Esophagus muscularis mucosa (tissue), 4 donors: ENCODE data around the gene TSPAN16. TPM values are rescaled to one million over a fixed set of nuclear protein-coding genes. Genes with fewer than 3 reads are reported as not detected.

ENCODE experiments used
- DNase-seq: peaks from one replicate; pipeline ENCODE4 v3.0.0-alpha.2; 2017; ENCODE audit errors: extremely low spot score
- H3K27ac ChIP-seq, 4 donors: fragments of 200-600 bp; sonication (generic); replicated peaks in 1 of 4; 1 replicate in 3 of 4; 2 replicates in 1 of 4; pipeline ENCODE4 v1.5.1; 2016 to 2019; ENCODE audit warnings: mild to moderate bottlenecking in 1 of 4
- H3K27me3 ChIP-seq, 4 donors: fragments of 200-600 bp; sonication (generic); one replicate each; pipeline versions ENCODE4 v1.5.1 to v1.6.0; 2016 to 2019
- H3K36me3 ChIP-seq, 4 donors: fragments of 200-600 bp; sonication (generic); one replicate each; pipeline ENCODE4 v1.5.1; 2016 to 2019
- H3K4me1 ChIP-seq, 4 donors: fragments of 200-600 bp; sonication (generic); one replicate each; pipeline ENCODE4 v1.5.1; 2016 to 2019
- H3K4me3 ChIP-seq, 4 donors: fragments of 200-600 bp; sonication (generic); 1 replicate in 2 of 4; 2 replicates in 2 of 4; pipeline ENCODE4 v1.5.1; 2016 to 2019; ENCODE audit warnings: mild to moderate bottlenecking in 4 of 4, moderate library complexity in 1 of 4
- H3K9me3 ChIP-seq, 4 donors: fragments of 200-600 bp; sonication (generic); 1 replicate in 3 of 4; 2 replicates in 1 of 4; pipeline ENCODE4 v1.5.1; 2016 to 2019
- CTCF ChIP-seq, 3 experiments: fragments of 200-600 bp in 2 of 3; fragments of 450-650 bp in 1 of 3; sonication (generic) in 2 of 3; IDR thresholded peaks; one replicate each; pipeline ENCODE4 v1.5.1; 2017 to 2019; ENCODE audit warnings: antibody characterized with exemption in 3 of 3, mild to moderate bottlenecking in 2 of 3, moderate library complexity in 1 of 3
- EP300 ChIP-seq: sonication (generic); formaldehyde crosslinking; IDR thresholded peaks from one replicate; pipeline ENCODE4 v1.6.1; 2017; ENCODE audit warnings: antibody characterized with exemption
- POLR2A ChIP-seq: fragments of 450-650 bp; IDR thresholded peaks from one replicate; pipeline ENCODE4 v1.6.1; 2017; ENCODE audit warnings: antibody characterized with exemption, moderate library complexity, mild to moderate bottlenecking, low read depth
- POLR2AphosphoS5 ChIP-seq, 2 donors: sonication (generic); formaldehyde crosslinking; IDR thresholded peaks; one replicate each; pipeline ENCODE4 v1.6.1; 2017; ENCODE audit warnings: antibody characterized with exemption in 2 of 2
- WGBS: methylation state at CpG from one replicate; pipeline ENCODE4 v1.1.5; 2018; 5-methylcytosine and 5-hydroxymethylcytosine counted together
- intact Hi-C: fragments of 100-400 bp; cut with DNase I; formaldehyde crosslinking; loops from one replicate; pipeline ENCODE4 v1.15.1; 2023
- total RNA-seq, 4 donors: library from RNA; depleted of rRNA; stranded (reverse); fragments of >200 nt; gene quantifications; one replicate each; pipeline versions ENCODE4 v1.1.0 to v1.2.1, GENCODE V29; 2016

The TSPAN16 gene
- not detected for total RNA-seq

- WGBS, result 82% methylated on average over 7 of the region's 8 CpGs
Observed at GRCh38 chr19:11295665-11296245, at the start of gene TSPAN16. Gene TSPAN16 (plus strand): TSS chr19:11296160. CDS start chr19:11296298, 138 bp downstream.

GRCh38 chr19:11246941-11247340, 49.0 kb upstream of the TSPAN16 start:
- peaks cover 19 to 79% (median 68%) of the 10 kb centered on the region in 4 donors for H3K36me3 ChIP-seq
- H3K27ac ChIP-seq, result peak overlapping the region; percentile 21 to 71 (median 54)
- no peaks in the 10 kb centered on the region for H3K27me3 ChIP-seq
- TF ChIP-seq POLR2AphosphoS5 (IDR thresholded peaks at IDR 0.05) (no peak), CTCF (IDR thresholded peaks at IDR 0.05) (no peak), EP300 (no peak), POLR2A (no peak)
- peaks cover 27 to 34% (median 33%) of the 10 kb centered on the region in 4 donors for H3K4me1 ChIP-seq
- no peaks in the 10 kb centered on the region for H3K9me3 ChIP-seq
- 89% methylated on average over 11 of the region's 11 CpGs for WGBS
- intact Hi-C loops, result no loop called here
- DNase-seq, result no peak
- H3K4me3 ChIP-seq, result no peak overlapping the region

More at GRCh38 chr19:11295665-11296245, at the start of gene TSPAN16:
- Histone ChIP-seq H3K27me3 (no peaks in the 10 kb centered on the region), H3K36me3 (no peaks in the 10 kb centered on the region), H3K4me1 (peaks cover 6 to 26% (median 16%) of the 10 kb centered on the region in 4 donors), H3K27ac (peak within 1 kb of the TSS; percentile 11 to 52 (median 37)), H3K9me3 (no peaks in the 10 kb centered on the region), H3K4me3 (no peak within 1 kb of the TSS)
- TF ChIP-seq EP300 (no peak), POLR2AphosphoS5 (IDR thresholded peaks at IDR 0.05) (no peak), POLR2A (no peak), CTCF (IDR thresholded peaks at IDR 0.05) (no peak)
- no peak for DNase-seq
- intact Hi-C loops, result loop anchor here (5.0 kb wide), 1 partner anchor 87 kb away; the partner anchor contains the start of gene EPOR

GRCh38 chr19:11247391-11247790, 48.6 kb upstream of the TSPAN16 start:
- H3K4me3 ChIP-seq, result no peak overlapping the region
- no peak for TF ChIP-seq POLR2A
- TF ChIP-seq POLR2AphosphoS5 (IDR thresholded peaks at IDR 0.05), result peak; percentile 21 to 59
- no peak for DNase-seq
- no peaks in the 10 kb centered on the region for H3K9me3 ChIP-seq
- H3K36me3 ChIP-seq, result peaks cover 21 to 79% (median 69%) of the 10 kb centered on the region in 4 donors
- 51% methylated on average over 9 of the region's 10 CpGs for WGBS
- no peaks in the 10 kb centered on the region for H3K27me3 ChIP-seq
- peaks cover 29 to 39% (median 38%) of the 10 kb centered on the region in 4 donors for H3K4me1 ChIP-seq
- intact Hi-C loops, result no loop called here
- H3K27ac ChIP-seq, result peak overlapping the region; percentile 52 to 71 (median 54)

GRCh38 chr19:11247934-11248333, 48.0 kb upstream of the TSPAN16 start:
- intact Hi-C loops, result no loop called here
- no peaks in the 10 kb centered on the region for H3K9me3 ChIP-seq
- WGBS, result 79% methylated on average over 14 of the region's 14 CpGs
- H3K27me3 ChIP-seq, result no peaks in the 10 kb centered on the region
- no peak for DNase-seq
- H3K36me3 ChIP-seq, result peaks cover 21 to 78% (median 69%) of the 10 kb centered on the region in 4 donors
- H3K27ac ChIP-seq, result peak overlapping the region; percentile 52 to 71 (median 54)
- H3K4me3 ChIP-seq, result no peak overlapping the region
- TF ChIP-seq CTCF (IDR thresholded peaks at IDR 0.05) (no peak), EP300 (no peak), POLR2A (no peak), POLR2AphosphoS5 (IDR thresholded peaks at IDR 0.05) (no peak)
- peaks cover 33 to 44% (median 43%) of the 10 kb centered on the region in 4 donors for H3K4me1 ChIP-seq

- peaks cover 21 to 77% (median 68%) of the 10 kb centered on the region in 4 donors for H3K36me3 ChIP-seq
- TF ChIP-seq CTCF (IDR thresholded peaks at IDR 0.05) (no peak), POLR2A (no peak), EP300 (no peak), POLR2AphosphoS5 (IDR thresholded peaks at IDR 0.05) (no peak)
Observed at GRCh38 chr19:11248852-11249251, 47.1 kb upstream of the TSPAN16 start.

More at GRCh38 chr19:11248852-11249251, 47.1 kb upstream of the TSPAN16 start:
- Histone ChIP-seq H3K4me3 (no peak overlapping the region), H3K27ac (peak overlapping the region in 3 of 4 donors; percentile 34 to 71 (median 54)), H3K9me3 (no peaks in the 10 kb centered on the region), H3K4me1 (peaks cover 33 to 47% (median 45%) of the 10 kb centered on the region in 4 donors), H3K27me3 (no peaks in the 10 kb centered on the region)
- WGBS, result 94% methylated on average over 2 of the region's 2 CpGs
- intact Hi-C loops, result no loop called here
- no peak for DNase-seq
